ENCODE results near the gene SNF8.

Gene SNF8

DNA sequence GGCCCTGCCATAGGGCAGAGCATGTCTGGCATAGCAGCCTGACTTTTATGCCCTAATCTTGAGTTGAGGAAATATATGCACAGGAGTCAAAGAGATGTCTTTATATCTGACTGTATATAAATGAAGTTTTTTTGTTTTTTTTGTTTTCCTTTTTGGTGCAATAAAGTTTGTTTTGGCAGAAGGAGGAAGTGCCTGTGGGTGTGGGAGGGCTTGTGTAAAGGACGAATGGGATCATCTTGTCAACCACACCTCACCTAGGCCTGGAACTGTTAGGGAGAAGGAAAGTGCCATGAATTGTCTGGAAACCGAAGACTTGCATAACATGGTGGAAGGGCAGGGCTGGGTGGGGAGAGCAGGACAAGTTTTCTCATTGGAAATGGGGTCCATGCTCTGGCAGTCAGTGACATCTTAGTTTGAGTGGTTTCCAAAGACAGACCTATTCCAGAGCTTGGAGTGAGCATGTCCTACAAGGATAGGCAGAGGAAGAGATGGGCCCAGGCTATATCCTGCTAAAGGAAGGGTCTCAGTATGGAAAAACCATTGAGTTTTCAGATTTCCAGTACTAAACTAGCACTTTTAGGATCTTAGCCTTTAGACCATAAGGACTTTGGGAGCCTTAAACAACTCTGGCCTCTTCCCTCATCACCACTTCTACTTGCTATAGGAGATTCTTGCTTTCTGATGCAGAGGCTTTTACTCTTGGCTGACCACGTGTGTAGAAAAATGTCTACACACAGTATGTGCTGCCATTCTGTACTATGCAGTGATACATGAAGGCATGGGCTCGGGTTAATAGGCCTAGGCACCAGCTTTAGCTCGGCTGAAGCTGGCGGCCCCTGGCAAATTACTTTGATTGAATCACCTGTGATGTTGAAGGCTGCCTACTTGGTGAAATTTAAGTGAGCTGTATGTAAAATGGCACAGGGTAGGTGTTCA lies 15.5 kb downstream of the SNF8 start:
- DNase-seq, result no peak

DNA sequence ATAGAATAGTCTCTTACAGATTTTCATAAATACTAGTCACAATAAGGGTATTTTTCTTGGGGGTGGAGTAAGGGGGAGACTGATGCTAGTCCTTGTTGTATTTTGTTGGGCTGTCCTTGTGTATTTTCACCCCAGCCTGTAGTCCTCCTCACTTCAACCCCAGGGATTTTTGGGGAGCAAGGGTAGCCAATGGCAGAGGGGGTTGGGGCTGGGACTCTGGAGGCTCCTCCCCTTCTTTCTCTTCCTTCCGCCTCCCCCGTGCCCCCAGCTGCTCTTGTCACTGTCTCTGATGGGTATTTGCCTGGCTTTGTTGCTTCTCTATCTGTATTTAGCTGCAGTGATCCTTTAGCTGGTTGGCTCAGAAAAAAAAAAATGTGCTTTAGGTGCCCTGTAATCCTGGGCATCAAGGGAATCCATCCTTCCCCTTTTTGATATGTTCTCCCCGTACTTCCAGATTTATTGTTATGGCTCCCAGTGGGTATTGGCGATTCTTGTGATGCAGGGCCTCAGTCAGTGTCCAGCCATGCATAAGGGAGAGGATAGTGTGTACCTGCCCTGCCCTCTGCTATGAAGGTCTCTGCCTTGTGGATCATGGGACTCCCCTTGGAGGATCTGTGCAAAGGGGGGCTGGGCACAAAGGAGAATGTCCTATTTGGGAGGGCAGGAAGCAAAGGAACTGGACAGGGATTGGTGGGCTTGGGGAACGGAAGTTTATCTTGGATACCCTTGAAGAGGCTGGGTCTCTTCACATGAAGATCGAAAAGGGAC lies 16.5 kb downstream of the SNF8 start:
- no peak for DNase-seq

GRCh38 chr17:48925991-48926342 lies 18.7 kb downstream of the SNF8 start:
- DNase-seq, result no peak

- no peak for DNase-seq
Measured at GRCh38 chr17:48925251-48925990, 19.2 kb downstream of the SNF8 start.

- peak; percentile 54 to 57 for DNase-seq
Measured at GRCh38 chr17:48915459-48916282, 29.0 kb downstream of the SNF8 start.

DNA sequence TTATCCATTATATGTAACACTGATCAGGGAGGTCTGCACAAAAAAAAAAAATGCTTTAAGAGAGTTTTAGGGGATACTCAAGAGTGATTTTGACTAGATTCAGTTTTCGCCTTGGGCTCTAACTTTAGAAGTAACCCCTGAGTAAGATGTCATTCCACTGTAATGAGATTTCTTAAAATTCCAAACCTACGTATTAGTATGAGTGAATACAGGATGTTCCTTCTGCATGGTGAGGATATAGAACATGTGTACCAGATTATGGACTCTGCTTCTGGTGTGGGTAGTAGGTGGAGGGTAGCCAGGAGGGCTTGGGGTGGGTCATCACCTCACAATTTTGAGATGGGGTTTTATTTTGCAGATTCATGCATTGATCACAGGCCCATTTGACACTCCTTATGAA lies 32.2 kb downstream of the SNF8 start:
- no peak for DNase-seq

- DNase-seq, result no peak
Measured at GRCh38 chr17:48910370-48910769, 34.3 kb downstream of the SNF8 start.

DNA sequence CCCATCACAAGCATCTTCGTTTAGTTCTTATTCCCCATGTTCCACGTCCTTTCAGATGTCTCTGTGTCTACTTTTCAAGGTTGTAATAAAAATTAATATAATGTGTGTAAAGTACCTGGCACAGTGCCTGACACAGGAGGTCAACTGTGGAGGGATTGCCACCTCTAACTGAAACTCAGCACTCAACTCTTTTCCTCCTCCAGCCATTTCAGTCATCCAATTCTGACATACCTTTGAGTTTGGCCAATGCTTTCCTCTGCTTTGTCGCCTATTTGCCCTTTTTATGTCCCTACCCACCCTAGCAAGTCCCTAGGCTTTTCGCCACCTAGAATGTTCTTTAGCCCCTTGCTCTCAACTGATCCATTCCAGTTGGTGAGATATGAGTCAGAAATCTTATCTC lies 34.9 kb downstream of the SNF8 start:
- DNase-seq, result no peak

- DNase-seq, result peak; percentile 88 to 89
Measured at GRCh38 chr17:48908853-48909394, 35.7 kb downstream of the SNF8 start.

GRCh38 chr17:48908047-48908843 lies 36.4 kb downstream of the SNF8 start, which contains the start of gene UBE2Z:
Gene UBE2Z, plus strand, starts transcription at chr17:48908407. Its CDS starts 97 bp downstream, at chr17:48908504.
- peak; percentile 94 for DNase-seq

GRCh38 chr17:48907713-48908046 lies 37.0 kb downstream of the SNF8 start:
- no peak for DNase-seq

DNA sequence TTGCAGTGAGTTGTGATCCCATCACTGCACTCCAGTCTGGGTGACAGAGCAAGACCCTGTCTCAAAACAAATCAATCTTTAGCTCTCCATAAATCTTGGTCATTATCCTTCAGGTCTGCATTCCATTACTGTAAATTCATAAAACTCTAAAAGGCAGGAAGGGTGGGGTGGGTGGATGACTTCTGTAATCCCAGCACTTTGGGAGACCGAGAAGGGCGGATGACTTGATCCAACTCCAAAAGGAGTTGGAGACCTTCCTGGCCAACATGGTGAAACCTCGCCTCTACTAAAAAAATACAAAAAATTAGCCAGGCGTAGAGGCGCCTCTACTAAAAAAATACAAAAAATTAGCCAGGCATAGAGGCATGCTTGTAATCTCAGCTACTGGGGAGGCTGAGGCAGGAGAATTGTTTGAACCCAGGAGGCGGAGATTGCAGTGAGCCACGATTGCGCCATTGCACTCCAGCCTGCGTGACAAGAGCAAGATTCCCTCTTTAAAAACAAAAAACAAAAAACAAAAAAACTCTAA lies 38.6 kb downstream of the SNF8 start:
- DNase-seq, result no peak

DNA sequence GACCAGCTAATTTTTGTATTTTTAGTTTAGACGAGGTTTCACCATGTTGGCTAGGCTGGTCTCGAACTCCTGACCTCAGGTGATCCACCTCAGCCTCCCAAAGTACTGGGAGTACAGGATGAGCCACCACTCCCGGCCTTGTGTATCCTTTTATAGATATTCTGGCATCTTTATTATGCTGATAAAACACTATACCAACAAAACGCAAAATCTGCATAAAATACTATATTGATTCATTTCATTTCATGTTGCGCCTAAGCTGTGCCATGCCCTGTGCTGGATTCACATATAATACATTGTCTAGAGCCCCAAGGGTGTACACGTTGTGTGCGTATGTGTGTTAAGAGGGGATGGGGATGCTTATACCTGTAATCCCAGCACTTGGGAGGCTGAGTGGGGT lies 40.2 kb downstream of the SNF8 start:
- no peak for DNase-seq

DNA sequence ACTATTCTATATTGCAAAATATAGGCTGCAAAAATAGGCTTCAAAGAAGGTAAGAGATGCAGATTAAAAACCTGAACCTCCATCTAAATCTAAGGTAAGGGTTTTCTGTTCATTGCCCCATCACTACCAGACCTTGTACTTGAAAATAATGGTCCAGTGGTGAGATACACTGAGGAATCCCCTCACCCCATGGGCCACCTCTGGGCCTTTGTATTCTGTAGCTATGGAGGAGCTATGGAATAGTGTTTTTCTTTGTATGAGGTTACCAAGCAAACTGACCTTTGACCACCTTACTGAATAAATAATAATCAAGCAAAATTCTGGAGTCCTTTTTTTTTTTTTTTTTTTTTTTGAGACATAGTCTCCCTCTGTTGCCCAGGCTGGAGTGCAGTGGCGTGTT lies 41.2 kb downstream of the SNF8 start:
- no peak for DNase-seq

DNA sequence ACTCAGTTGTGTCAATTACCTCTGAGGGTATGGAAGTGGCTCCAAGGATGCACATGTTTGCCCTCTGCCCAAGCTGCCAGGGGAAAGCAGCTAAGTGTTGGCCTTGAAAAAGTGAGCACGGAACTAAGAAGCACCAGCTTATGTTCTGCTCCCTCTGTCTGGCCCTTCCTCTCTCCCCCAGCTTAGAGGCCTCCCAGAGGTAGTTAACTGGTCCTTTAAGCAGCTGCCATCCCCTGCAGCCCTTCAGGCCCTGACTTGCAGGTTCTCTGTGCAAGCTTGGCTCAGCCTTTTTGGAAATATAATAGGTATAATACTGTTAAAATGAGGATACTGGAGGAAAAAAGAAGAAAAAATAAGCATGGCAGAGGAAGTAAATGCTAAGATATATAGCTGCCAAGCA lies 43.4 kb downstream of the SNF8 start:
- DNase-seq, result no peak

- no peak for DNase-seq
Measured at GRCh38 chr17:48894886-48895285, 49.8 kb downstream of the SNF8 start.

GRCh38 chr17:48893646-48894508 lies 50.8 kb downstream of the SNF8 start:
- no peak for DNase-seq

- DNase-seq, result no peak
Measured at GRCh38 chr17:48892940-48893645, 51.5 kb downstream of the SNF8 start.

DNA sequence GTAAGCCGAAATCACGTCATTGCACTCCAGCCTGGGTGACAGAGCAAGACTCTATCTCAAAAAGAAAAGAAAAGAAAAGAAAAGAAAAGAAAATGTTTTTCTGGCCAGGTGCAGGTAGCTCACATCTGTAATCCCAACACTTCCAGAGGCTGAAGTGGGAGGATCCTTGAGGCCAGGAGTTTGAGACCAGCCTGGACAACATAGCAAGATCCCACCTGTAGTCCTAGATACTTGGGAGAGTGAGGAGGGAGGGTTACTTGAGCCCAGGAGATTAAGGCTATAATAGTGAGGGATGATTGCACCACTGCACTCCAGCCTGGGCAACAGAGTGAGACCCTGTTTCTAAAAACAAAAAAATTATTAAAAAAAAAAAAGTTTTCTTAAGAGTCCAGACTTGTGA lies 54.6 kb downstream of the SNF8 start:
- no peak for DNase-seq

Data from CD4-positive, alpha-beta T cell treated with Interleukin-1 beta for 1 hour (primary cell).